Fibroblast of mammary gland (primary cell): ENCODE results near the gene JAM3.
A peak's percentile ranks its signal among the peaks of the same experiment; 100 is the strongest.

Experiments used
- DNase-seq: peaks from one replicate; pipeline ENCODE4 v3.0.0-alpha.2; 2010; ENCODE audit warnings: low read depth
- H3K4me3 ChIP-seq: 2 replicates; pipeline ENCODE4 v1.5.1; 2011; ENCODE audit warnings: low read depth, mild to moderate bottlenecking, low read length, moderate library complexity; ENCODE audit not compliant: control insufficient read depth
- TF ChIP-seq, protein P1 (sequence below): conservative IDR thresholded peaks from 2 replicates; pipeline ENCODE4 v1.5.1; 2011; ENCODE audit warnings: low read depth, low read length, inconsistent platforms; ENCODE audit not compliant: control insufficient read depth, insufficient read depth

JAM3 gene

DNA sequence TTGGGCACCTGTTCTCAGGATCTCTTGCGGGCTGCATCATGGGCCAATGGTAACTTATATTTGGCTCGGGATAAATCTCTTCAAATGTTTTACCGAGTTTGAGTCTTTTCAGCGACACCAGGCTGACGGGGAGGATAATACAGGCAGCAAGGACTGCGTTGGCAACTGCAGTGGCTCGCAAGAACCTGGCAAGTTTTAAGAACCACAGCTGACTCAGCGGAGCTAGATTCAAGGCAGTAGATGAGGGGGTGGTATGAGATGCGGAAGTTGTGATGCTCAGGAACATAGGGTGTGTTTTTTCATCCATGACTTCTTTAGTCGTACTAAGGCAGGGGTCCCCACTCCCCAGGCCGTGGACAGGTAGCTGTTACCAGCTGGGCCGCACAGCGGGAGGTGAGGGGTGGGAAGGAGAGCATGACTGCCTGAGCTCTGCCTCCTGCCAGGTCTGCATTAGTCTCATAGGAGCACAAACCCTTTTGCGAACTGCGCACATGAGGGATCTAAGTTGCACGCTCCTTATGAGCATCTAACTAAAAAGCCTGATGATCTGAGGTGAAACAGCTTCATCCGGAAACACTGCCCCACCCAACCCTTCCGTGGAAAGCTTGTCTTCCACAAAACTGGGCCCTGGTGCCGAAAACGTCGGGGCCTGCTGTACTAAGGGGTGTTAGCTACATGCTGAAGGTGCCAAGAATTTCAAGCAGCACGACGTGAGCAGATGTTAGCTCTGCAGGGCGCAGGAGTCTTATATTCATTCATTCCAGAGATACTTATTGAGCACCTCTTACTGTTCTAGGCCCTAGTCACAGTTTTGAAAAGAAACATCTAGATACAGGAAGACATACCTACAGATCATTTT, 6.4 kb upstream of the JAM3 start:
- TF ChIP-seq, protein P1, sequence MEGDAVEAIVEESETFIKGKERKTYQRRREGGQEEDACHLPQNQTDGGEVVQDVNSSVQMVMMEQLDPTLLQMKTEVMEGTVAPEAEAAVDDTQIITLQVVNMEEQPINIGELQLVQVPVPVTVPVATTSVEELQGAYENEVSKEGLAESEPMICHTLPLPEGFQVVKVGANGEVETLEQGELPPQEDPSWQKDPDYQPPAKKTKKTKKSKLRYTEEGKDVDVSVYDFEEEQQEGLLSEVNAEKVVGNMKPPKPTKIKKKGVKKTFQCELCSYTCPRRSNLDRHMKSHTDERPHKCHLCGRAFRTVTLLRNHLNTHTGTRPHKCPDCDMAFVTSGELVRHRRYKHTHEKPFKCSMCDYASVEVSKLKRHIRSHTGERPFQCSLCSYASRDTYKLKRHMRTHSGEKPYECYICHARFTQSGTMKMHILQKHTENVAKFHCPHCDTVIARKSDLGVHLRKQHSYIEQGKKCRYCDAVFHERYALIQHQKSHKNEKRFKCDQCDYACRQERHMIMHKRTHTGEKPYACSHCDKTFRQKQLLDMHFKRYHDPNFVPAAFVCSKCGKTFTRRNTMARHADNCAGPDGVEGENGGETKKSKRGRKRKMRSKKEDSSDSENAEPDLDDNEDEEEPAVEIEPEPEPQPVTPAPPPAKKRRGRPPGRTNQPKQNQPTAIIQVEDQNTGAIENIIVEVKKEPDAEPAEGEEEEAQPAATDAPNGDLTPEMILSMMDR, result no peak
- peak; percentile 30 for DNase-seq
- no peak overlapping the region for H3K4me3 ChIP-seq

GRCh38 chr11:134063124-134063495, 5.8 kb upstream of the JAM3 start:
- TF ChIP-seq, protein P1, result no peak
- no peak overlapping the region for H3K4me3 ChIP-seq
- no peak for DNase-seq

GRCh38 chr11:134063991-134064747, 4.7 kb upstream of the JAM3 start:
- TF ChIP-seq, protein P1, result no peak
- no peak for DNase-seq
- H3K4me3 ChIP-seq, result no peak overlapping the region

DNA sequence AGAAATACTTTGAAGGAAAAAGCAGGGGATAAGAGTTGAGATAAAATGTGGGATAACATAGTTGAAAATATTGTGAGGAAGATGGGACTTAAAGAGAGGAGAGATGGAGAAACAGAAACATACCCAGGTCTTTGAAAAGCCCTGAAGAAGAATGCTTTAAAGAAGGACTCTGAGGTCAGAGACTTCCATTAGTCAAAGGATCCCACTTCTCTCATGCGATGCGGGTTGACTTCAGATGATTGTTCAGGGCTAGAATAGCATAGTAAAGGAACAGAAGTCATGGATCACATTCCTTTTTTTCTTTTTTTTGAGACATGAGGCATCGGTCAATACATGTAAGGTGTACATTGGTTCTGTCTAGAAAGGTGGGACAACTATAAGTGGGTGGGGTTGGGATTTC, 3.5 kb upstream of the JAM3 start:
- no peak for DNase-seq
- H3K4me3 ChIP-seq, result no peak overlapping the region
- TF ChIP-seq, protein P1, result no peak

DNA sequence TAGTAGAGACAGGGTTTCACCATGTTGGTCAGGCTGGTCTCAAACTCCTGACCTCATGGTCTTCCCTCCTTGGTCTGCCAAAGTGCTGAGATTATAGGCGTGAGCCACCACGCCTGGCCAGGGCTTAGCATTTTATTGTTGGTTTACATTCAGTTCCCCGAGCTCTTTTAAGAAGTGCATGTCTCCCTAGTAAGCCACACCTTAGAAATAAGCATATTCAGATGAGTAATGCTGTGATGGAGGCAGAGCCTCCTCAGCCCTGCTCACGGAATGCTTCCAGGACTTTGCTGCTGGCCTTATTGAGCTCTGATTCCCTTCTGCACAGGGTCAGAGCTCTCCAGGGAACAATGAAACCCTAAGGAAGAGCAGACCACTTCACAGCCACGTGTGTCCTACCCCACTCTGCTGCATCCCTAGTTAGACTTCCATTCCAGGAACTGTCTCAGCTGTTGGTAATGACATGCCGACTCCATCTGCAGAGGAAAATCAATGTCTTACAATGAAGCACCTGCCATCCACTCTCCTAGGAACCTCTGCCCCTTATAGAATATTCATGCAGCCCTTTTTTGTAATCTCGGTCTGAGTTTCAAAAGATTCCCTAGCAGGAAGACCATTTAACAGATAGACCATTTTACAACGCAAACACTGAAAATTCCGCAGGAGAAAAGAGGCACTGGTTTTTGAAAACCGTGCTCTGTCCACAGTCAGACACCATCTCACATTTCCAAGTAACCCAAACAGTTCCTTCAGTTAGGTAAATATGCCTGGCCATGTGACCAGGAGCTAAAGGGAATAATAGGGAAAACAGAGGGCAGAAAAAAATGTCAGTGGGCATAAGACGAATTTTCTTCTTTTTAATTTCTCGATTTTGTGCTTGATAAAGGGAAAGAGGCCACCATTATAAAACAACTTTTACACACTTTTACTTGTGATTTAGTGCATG, 1.7 kb upstream of the JAM3 start:
- H3K4me3 ChIP-seq, result no peak overlapping the region
- DNase-seq, result no peak
- TF ChIP-seq, protein P1, result no peak
